ENCODE data around the gene WDR33. TPM values are rescaled to one million over a fixed set of nuclear protein-coding genes. Genes with fewer than 3 reads are reported as not detected.
A peak's percentile ranks its signal among the peaks of the same experiment; 100 is the strongest.

The WDR33 gene
- total RNA-seq, 8 experiments from 2014 or later, result 32.8 to 80.9 (median 49.2) TPM

- in situ Hi-C loops (cut with MboI; ENCODE audit: low pct_unique_long_range_greater_than_20kb in 2 of 9, low sequenced_read_pairs in 9 of 9, unreplicated experiment in 9 of 9), result no loop called here
- ATAC-seq (replicated peaks in 6 of 8), result no peak
- 88 to 100% (median 100%) methylated on average over 1 to 3 of the region's 13 CpGs; no CpG with 5 or more reads in 5 of the 10 experiments for WGBS, 10 experiments
- no peaks in the 10 kb centered on the region for H3K4me1 ChIP-seq (replicated peaks in 1 of 2)
- H3K27ac ChIP-seq, result no peak overlapping the region
- no peak overlapping the region for H3K4me3 ChIP-seq
Observed at GRCh38 chr2:127719301-127720218, 91.4 kb downstream of the WDR33 start.

DNA sequence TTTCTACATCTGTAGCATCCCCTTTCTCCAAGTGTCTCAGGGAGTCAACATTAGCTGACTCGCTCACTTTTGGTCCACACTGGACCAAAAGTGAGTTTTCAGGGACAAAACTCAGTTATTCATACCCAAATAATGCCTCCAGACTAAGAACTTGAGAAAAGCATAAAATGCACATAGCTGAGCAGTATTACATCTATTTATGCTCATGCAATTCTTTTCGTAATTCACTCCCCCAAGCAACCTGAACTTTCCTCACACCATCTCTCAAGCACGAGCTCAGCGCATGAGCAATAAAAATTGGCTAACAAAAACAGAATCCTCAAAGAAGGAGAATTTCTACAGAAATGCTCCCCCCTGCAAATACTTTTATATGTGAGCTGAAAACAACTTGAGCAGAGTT is 92.7 kb downstream of the WDR33 start:
- in situ Hi-C loops (cut with MboI; ENCODE audit: low pct_unique_long_range_greater_than_20kb in 2 of 9, low sequenced_read_pairs in 9 of 9, unreplicated experiment in 9 of 9), result no loop called here
- ATAC-seq (replicated peaks in 6 of 8), result peak in 3 of 8 experiments; percentile 34 to 90 (median 76)
- WGBS, 10 experiments, result 49 to 100% (median 90%) methylated on average over 1 to 4 of the region's 4 CpGs; no CpG with 5 or more reads in 1 of the 10 experiments
- Histone ChIP-seq H3K4me3 (no peak overlapping the region), H3K4me1 (replicated peaks in 1 of 2) (no peaks in the 10 kb centered on the region), H3K27ac (no peak overlapping the region)

DNA sequence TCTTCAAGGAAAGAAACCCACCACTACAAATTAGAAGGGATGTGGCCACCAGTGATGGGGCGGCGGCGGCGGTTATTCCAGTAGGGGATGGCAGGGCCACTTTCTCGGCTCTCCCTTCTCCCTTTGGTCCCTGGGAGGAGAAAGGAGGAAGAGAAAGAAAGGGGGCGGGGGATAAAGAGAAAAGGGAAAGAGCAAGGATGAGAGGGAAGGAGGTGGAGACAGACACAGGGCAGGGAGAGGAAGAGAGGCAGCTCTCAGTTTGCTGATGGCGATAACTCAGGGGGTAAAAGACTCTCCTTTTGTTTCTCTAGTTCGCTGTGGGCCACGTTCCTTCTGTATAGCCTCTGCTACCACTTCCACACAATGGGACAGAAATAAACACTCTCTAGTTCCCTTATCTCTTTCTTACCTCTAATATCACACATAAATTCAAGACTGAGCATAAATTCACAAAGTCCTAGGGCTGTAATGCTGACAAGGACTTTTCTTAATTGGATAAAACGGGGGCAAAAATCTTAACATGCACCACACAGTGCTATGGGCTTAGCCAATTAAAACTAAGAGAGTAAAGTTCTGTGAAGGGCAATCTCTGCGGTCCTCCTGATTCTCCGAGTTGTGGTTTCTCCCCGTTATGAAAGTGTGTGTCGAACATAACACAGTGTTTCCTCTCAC is 95.1 kb downstream of the WDR33 start:
- ATAC-seq (replicated peaks in 6 of 8), result no peak
- 50 to 100% (median 90%) methylated on average over 1 to 10 of the region's 14 CpGs; no CpG with 5 or more reads in 1 of the 10 experiments for WGBS, 10 experiments
- H3K4me1 ChIP-seq (replicated peaks in 1 of 2), result no peaks in the 10 kb centered on the region
- in situ Hi-C loops (cut with MboI; ENCODE audit: low pct_unique_long_range_greater_than_20kb in 2 of 9, low sequenced_read_pairs in 9 of 9, unreplicated experiment in 9 of 9), result no loop called here
- H3K27ac ChIP-seq, result no peak overlapping the region
- H3K4me3 ChIP-seq, result no peak overlapping the region

GRCh38 chr2:127713562-127713961 is 97.4 kb downstream of the WDR33 start:
- Histone ChIP-seq H3K4me3 (no peak overlapping the region), H3K27ac (no peak overlapping the region), H3K4me1 (replicated peaks in 1 of 2) (no peaks in the 10 kb centered on the region)
- WGBS, 10 experiments, result 87 to 94% (median 90%) methylated on average over 2 to 7 of the region's 25 CpGs; no CpG with 5 or more reads in 6 of the 10 experiments
- ATAC-seq (replicated peaks in 6 of 8), result no peak
- in situ Hi-C loops (cut with MboI; ENCODE audit: low pct_unique_long_range_greater_than_20kb in 2 of 9, low sequenced_read_pairs in 9 of 9, unreplicated experiment in 9 of 9), result no loop called here

DNA sequence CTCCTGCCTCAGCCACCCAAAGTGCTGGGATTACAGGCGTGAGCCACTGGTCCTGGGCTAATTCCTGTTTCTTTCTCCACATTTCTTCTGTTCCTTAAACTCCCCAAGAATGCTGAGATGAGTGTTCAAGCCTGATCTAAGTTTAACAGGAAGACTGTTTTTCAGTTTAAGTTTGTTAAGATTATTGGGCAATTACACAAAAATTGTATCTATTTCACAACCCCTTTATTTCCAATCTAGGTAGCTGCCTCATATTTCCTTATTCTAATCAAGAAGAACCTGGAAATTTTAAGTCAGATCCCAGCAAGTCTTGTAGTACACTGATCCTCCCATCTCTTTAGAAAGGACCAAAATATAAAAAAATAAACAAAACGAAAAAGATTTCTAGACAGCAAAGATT is 98.0 kb downstream of the WDR33 start:
- H3K4me3 ChIP-seq, result no peak overlapping the region
- WGBS, 10 experiments, result 64 to 100% (median 83%) methylated on average over 1 to 2 of the region's 2 CpGs; no CpG with 5 or more reads in 1 of the 10 experiments
- H3K4me1 ChIP-seq (replicated peaks in 1 of 2), result no peaks in the 10 kb centered on the region
- no peak overlapping the region for H3K27ac ChIP-seq
- in situ Hi-C loops (cut with MboI; ENCODE audit: low pct_unique_long_range_greater_than_20kb in 2 of 9, low sequenced_read_pairs in 9 of 9, unreplicated experiment in 9 of 9), result no loop called here
- no peak for ATAC-seq (replicated peaks in 6 of 8)

DNA sequence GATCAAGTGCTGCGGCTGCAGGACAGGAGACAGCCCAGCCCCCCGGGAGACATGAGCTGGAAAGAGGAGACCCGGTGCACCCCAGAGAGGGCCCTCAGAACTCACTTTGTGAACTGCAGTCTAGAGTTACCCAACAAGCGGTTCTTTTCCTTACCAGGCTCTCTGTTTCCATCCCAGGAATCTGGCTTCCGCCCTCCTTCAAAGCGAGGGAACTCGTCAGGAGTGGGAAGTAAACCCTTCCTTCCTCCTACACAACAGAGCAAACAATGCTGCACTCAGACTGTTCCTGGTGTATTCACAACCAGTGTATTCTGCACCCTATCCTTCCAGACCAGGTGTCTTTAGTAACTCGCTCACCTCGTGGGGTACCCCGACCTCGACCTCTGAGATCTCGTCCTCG is 101.6 kb downstream of the WDR33 start:
- H3K4me1 ChIP-seq (replicated peaks in 1 of 2), result no peaks in the 10 kb centered on the region
- WGBS, 10 experiments, result 50 to 100% (median 95%) methylated on average over 2 to 9 of the region's 13 CpGs; no CpG with 5 or more reads in 1 of the 10 experiments
- in situ Hi-C loops (cut with MboI; ENCODE audit: low pct_unique_long_range_greater_than_20kb in 2 of 9, low sequenced_read_pairs in 9 of 9, unreplicated experiment in 9 of 9), result no loop called here
- H3K27ac ChIP-seq, result no peak overlapping the region
- H3K4me3 ChIP-seq, result no peak overlapping the region
- no peak for ATAC-seq (replicated peaks in 6 of 8)

GRCh38 chr2:127707890-127708648 is 102.9 kb downstream of the WDR33 start:
- WGBS, 10 experiments, result 84 to 100% (median 98%) methylated on average over 1 to 8 of the region's 9 CpGs; no CpG with 5 or more reads in 5 of the 10 experiments
- H3K27ac ChIP-seq, result no peak overlapping the region
- H3K4me3 ChIP-seq, result no peak overlapping the region
- in situ Hi-C loops (cut with MboI; ENCODE audit: low pct_unique_long_range_greater_than_20kb in 2 of 9, low sequenced_read_pairs in 9 of 9, unreplicated experiment in 9 of 9), result no loop called here
- H3K4me1 ChIP-seq (replicated peaks in 1 of 2), result peaks cover 4 to 10% of the 10 kb centered on the region in 2 donors
- ATAC-seq (replicated peaks in 6 of 8), result peak in 1 of 8 experiments; percentile 35

- in situ Hi-C loops (cut with MboI; ENCODE audit: low pct_unique_long_range_greater_than_20kb in 2 of 9, low sequenced_read_pairs in 9 of 9, unreplicated experiment in 9 of 9), result no loop called here
- peak in 1 of 8 experiments; percentile 7 for ATAC-seq (replicated peaks in 6 of 8)
- WGBS, 10 experiments, result 87 to 100% (median 100%) methylated on average over 1 to 9 of the region's 14 CpGs; no CpG with 5 or more reads in 4 of the 10 experiments
- no peak overlapping the region for H3K27ac ChIP-seq
- H3K4me3 ChIP-seq, result no peak overlapping the region
- peaks cover 11 to 15% of the 10 kb centered on the region in 2 donors for H3K4me1 ChIP-seq (replicated peaks in 1 of 2)
Observed at GRCh38 chr2:127706215-127706990, 104.6 kb downstream of the WDR33 start.

GRCh38 chr2:127705391-127706065 is 105.4 kb downstream of the WDR33 start:
- Histone ChIP-seq H3K27ac (no peak overlapping the region), H3K4me3 (no peak overlapping the region), H3K4me1 (replicated peaks in 1 of 2) (peaks cover 13 to 19% of the 10 kb centered on the region in 2 donors)
- in situ Hi-C loops (cut with MboI; ENCODE audit: low pct_unique_long_range_greater_than_20kb in 2 of 9, low sequenced_read_pairs in 9 of 9, unreplicated experiment in 9 of 9), result no loop called here
- ATAC-seq (replicated peaks in 6 of 8), result no peak
- 33 to 100% (median 90%) methylated on average over 1 to 5 of the region's 5 CpGs for WGBS, 10 experiments

- Histone ChIP-seq H3K27ac (no peak overlapping the region), H3K4me3 (no peak overlapping the region), H3K4me1 (replicated peaks in 1 of 2) (peaks cover 15 to 24% of the 10 kb centered on the region in 2 donors)
- 61 to 100% (median 96%) methylated on average over 1 to 5 of the region's 5 CpGs; no CpG with 5 or more reads in 1 of the 10 experiments for WGBS, 10 experiments
- in situ Hi-C loops (cut with MboI; ENCODE audit: low pct_unique_long_range_greater_than_20kb in 2 of 9, low sequenced_read_pairs in 9 of 9, unreplicated experiment in 9 of 9), result no loop called here
- ATAC-seq (replicated peaks in 6 of 8), result no peak
Observed at GRCh38 chr2:127704641-127705390, 106.2 kb downstream of the WDR33 start.

DNA sequence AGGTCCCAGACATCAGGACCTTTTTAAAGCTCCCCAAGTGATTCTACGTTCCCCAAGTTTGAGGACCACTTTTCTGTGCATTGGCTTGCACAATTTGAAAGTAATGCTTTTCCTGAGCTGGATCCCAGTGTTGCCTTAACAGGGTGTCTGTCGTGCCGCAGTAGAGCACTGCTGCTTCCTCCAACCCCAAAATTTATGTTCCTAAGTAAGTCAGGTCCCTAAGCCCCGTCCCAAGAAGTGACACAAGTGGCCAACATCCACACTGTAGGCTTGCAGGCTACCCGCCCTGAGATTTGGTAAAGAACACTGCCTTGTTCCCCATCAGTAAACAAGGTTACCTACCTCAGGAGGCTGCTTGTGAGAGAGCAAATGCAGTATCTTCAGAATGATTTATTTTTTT is 107.7 kb downstream of the WDR33 start:
- WGBS, 10 experiments, result 83 to 100% (median 93%) methylated on average over 1 to 4 of the region's 5 CpGs; no CpG with 5 or more reads in 3 of the 10 experiments

More for the DNA sequence above, 107.7 kb downstream of the WDR33 start:
- in situ Hi-C loops (cut with MboI; ENCODE audit: low pct_unique_long_range_greater_than_20kb in 2 of 9, low sequenced_read_pairs in 9 of 9, unreplicated experiment in 9 of 9), result no loop called here
- Histone ChIP-seq H3K4me3 (peak overlapping the region in 1 of 5 donors; percentile 99), H3K27ac (no peak overlapping the region), H3K4me1 (replicated peaks in 1 of 2) (peaks cover 15 to 24% of the 10 kb centered on the region in 2 donors)
- no peak for ATAC-seq (replicated peaks in 6 of 8)
